GM12864 (cell line): ENCODE measurements around the gene RIMBP2.
"Not testable (repeated sequence)": the region's sequence is repeated elsewhere in the genome, so short reads cannot be mapped to it uniquely, and the experiment has no call there.

Experiments
- DNase-seq: peaks from one replicate; pipeline ENCODE4 v3.0.0-alpha.2; 2011; ENCODE audit warnings: low read depth
- H3K4me3 ChIP-seq: 2 replicates; pipeline ENCODE4 v1.5.1; 2011; ENCODE audit warnings: mild to moderate bottlenecking, low read depth, low read length, control low read depth
- CTCF ChIP-seq: IDR thresholded peaks from 2 replicates; pipeline ENCODE4 v1.5.1; 2011; ENCODE audit warnings: low read depth, mild to moderate bottlenecking, moderate library complexity, low read length, control low read depth, inconsistent platforms; ENCODE audit errors: missing control alignments

The RIMBP2 gene

GRCh38 chr12:130647814-130648213 is 68.3 kb downstream of the RIMBP2 start:
- DNase-seq, result no peak
- no peak overlapping the region for H3K4me3 ChIP-seq
- no peak for TF ChIP-seq CTCF

- DNase-seq, result no peak
- TF ChIP-seq CTCF, result no peak
- no peak overlapping the region for H3K4me3 ChIP-seq
These were observed 69.3 kb downstream of the RIMBP2 start for GRCh38 chr12:130646716-130647370.

GRCh38 chr12:130646191-130646590 is 69.9 kb downstream of the RIMBP2 start:
- DNase-seq, H3K4me3 ChIP-seq: not testable (repeated sequence)

GRCh38 chr12:130645751-130646150 is 70.3 kb downstream of the RIMBP2 start:
- no peak overlapping the region for H3K4me3 ChIP-seq
- TF ChIP-seq CTCF, result no peak
- DNase-seq, result no peak

GRCh38 chr12:130644566-130644965 is 71.5 kb downstream of the RIMBP2 start:
- no peak for DNase-seq
- TF ChIP-seq CTCF, result no peak
- no peak overlapping the region for H3K4me3 ChIP-seq

- H3K4me3 ChIP-seq, result no peak overlapping the region
- no peak for DNase-seq
- TF ChIP-seq CTCF, result no peak
These were observed 72.0 kb downstream of the RIMBP2 start for GRCh38 chr12:130644146-130644545.

GRCh38 chr12:130642856-130643255 is 73.2 kb downstream of the RIMBP2 start:
- TF ChIP-seq CTCF, result no peak
- no peak overlapping the region for H3K4me3 ChIP-seq
- no peak for DNase-seq
